Osteoblast (primary cell): Measurements from ENCODE around the gene SNED1. TPM values are rescaled to one million over a fixed set of nuclear protein-coding genes. Genes with fewer than 3 reads are reported as not detected.

Source experiments
- DNase-seq: peaks from one replicate; pipeline ENCODE4 v3.0.0; 2011; ENCODE audit warnings: low spot score, mixed read lengths; ENCODE audit not compliant: insufficient read length; ENCODE audit errors: missing footprints
- H2AFZ ChIP-seq: 2 replicates; pipeline ENCODE4 v1.6.0; 2011; ENCODE audit warnings: mild to moderate bottlenecking, low read length
- H3K27ac ChIP-seq: 2 replicates; pipeline ENCODE4 v1.5.1; 2011; ENCODE audit warnings: mild to moderate bottlenecking, low read depth, low read length, moderate library complexity
- H3K27me3 ChIP-seq: 2 replicates; pipeline ENCODE4 v1.6.0; 2012; ENCODE audit warnings: mild to moderate bottlenecking, control low read depth, inconsistent platforms, low read length, moderate library complexity; ENCODE audit not compliant: insufficient read depth
- H3K36me3 ChIP-seq: 2 replicates; pipeline ENCODE4 v1.5.1; 2011; ENCODE audit warnings: mild to moderate bottlenecking, low read length, control low read depth, moderate library complexity; ENCODE audit not compliant: insufficient read depth
- H3K4me1 ChIP-seq: 2 replicates; pipeline ENCODE4 v1.5.1; 2011; ENCODE audit warnings: mild to moderate bottlenecking, low read length, control low read depth, moderate library complexity; ENCODE audit not compliant: insufficient read depth
- H3K4me2 ChIP-seq: 2 replicates; pipeline ENCODE4 v1.6.0; 2011; ENCODE audit warnings: mild to moderate bottlenecking, low read length; ENCODE audit not compliant: insufficient read depth
- H3K4me3 ChIP-seq: fragments of 200-600 bp; sonication (generic); 3 replicates; pipeline ENCODE4 v1.5.1; 2012; ENCODE audit warnings: mild to moderate bottlenecking, low read length, inconsistent platforms; ENCODE audit not compliant: insufficient read depth
- H3K79me2 ChIP-seq: 2 replicates; pipeline ENCODE4 v1.6.0; 2012; ENCODE audit warnings: mild to moderate bottlenecking, low read length, control low read depth, inconsistent platforms; ENCODE audit not compliant: insufficient read depth
- H3K9me3 ChIP-seq: 2 replicates; pipeline ENCODE4 v1.5.1; 2011; ENCODE audit warnings: low read depth, low read length, control low read depth
- H4K20me1 ChIP-seq: 2 replicates; pipeline ENCODE4 v1.6.0; 2012; ENCODE audit warnings: mild to moderate bottlenecking, low read length, control low read depth; ENCODE audit not compliant: insufficient read depth
- CTCF ChIP-seq: IDR thresholded peaks from 2 replicates; pipeline ENCODE4 v1.5.1; 2011; ENCODE audit warnings: mild to moderate bottlenecking, low read depth, low read length, moderate library complexity; ENCODE audit errors: extremely low read depth
- total RNA-seq: library from RNA; depleted of rRNA; stranded (reverse); fragments of >200 nt; gene quantifications from 2 replicates; pipeline ENCODE4 v1.2.3, GENCODE V29; 2012

Gene SNED1
- total RNA-seq, 1 donor = 94.8 TPM

GRCh38 chr2:241063093-241063551 is 64.7 kb downstream of the SNED1 start:
- Histone ChIP-seq H2AFZ (no peak overlapping the region), H3K27ac (no peak overlapping the region), H3K79me2 (no peaks in the 10 kb centered on the region), H3K4me3 (no peak overlapping the region), H4K20me1 (peaks cover 14% of the 10 kb centered on the region), H3K27me3 (no peaks in the 10 kb centered on the region), H3K36me3 (no peaks in the 10 kb centered on the region), H3K9me3 (no peaks in the 10 kb centered on the region), H3K4me1 (no peaks in the 10 kb centered on the region), H3K4me2 (no peak overlapping the region)
- DNase-seq = peak; percentile 83
- no peak for TF ChIP-seq CTCF

GRCh38 chr2:241063587-241063986 is 65.2 kb downstream of the SNED1 start:
- no peaks in the 10 kb centered on the region for H3K36me3 ChIP-seq
- no peak overlapping the region for H2AFZ ChIP-seq
- H3K27ac ChIP-seq = no peak overlapping the region
- no peaks in the 10 kb centered on the region for H3K4me1 ChIP-seq
- peaks cover 14% of the 10 kb centered on the region for H4K20me1 ChIP-seq
- no peak overlapping the region for H3K4me2 ChIP-seq
- H3K4me3 ChIP-seq = no peak overlapping the region
- H3K9me3 ChIP-seq = no peaks in the 10 kb centered on the region
- TF ChIP-seq CTCF = no peak
- DNase-seq = peak; percentile 66
- H3K27me3 ChIP-seq = no peaks in the 10 kb centered on the region
- no peaks in the 10 kb centered on the region for H3K79me2 ChIP-seq

- no peak overlapping the region for H3K4me2 ChIP-seq
- H3K27ac ChIP-seq = no peak overlapping the region
- H3K79me2 ChIP-seq = no peaks in the 10 kb centered on the region
- H3K4me1 ChIP-seq = no peaks in the 10 kb centered on the region
- no peaks in the 10 kb centered on the region for H3K27me3 ChIP-seq
- no peak overlapping the region for H2AFZ ChIP-seq
- H3K9me3 ChIP-seq = no peaks in the 10 kb centered on the region
- H3K4me3 ChIP-seq = no peak overlapping the region
- H4K20me1 ChIP-seq = peaks cover 14% of the 10 kb centered on the region
- H3K36me3 ChIP-seq = peaks cover 5% of the 10 kb centered on the region
- TF ChIP-seq CTCF = no peak
- DNase-seq = peak; percentile 85
Measured at GRCh38 chr2:241064008-241064801, 65.8 kb downstream of the SNED1 start.

- Histone ChIP-seq H3K79me2 (no peaks in the 10 kb centered on the region), H3K4me3 (no peak overlapping the region), H3K27ac (no peak overlapping the region), H3K4me2 (no peak overlapping the region), H3K9me3 (no peaks in the 10 kb centered on the region), H3K27me3 (no peaks in the 10 kb centered on the region), H3K36me3 (peaks cover 6% of the 10 kb centered on the region), H4K20me1 (peaks cover 14% of the 10 kb centered on the region), H2AFZ (no peak overlapping the region), H3K4me1 (no peaks in the 10 kb centered on the region)
- peak; percentile 82 for DNase-seq
- no peak for TF ChIP-seq CTCF
Measured at GRCh38 chr2:241064802-241065354, 66.5 kb downstream of the SNED1 start.
